NCI-H2196 (cell line): ENCODE results near the gene TPRN.
"Not testable (repeated sequence)": the region's sequence is repeated elsewhere in the genome, so short reads cannot be mapped to it uniquely, and the experiment has no call there.

ENCODE experiments used
- DNase-seq: peaks from one replicate; lab custom pipeline; 2025; ENCODE audit not compliant: unreplicated experiment; lab: John Stamatoyannopoulos, UW

Gene TPRN

GRCh38 chr9:137200311-137201204 is at the start of gene TPRN:
Gene TPRN (minus strand): TSS chr9:137200741. CDS start chr9:137200711, 30 bp downstream.
- DNase-seq, result peak; percentile 99

- no peak for DNase-seq
These were observed 47.3 kb upstream of the TPRN start for GRCh38 chr9:137247916-137248175.

- DNase-seq, result peak; percentile 56
These were observed 46.8 kb upstream of the TPRN start for GRCh38 chr9:137247135-137247915.

- no peak for DNase-seq
These were observed 45.2 kb upstream of the TPRN start for GRCh38 chr9:137245450-137246421.

- DNase-seq, result peak; percentile 23
These were observed 44.2 kb upstream of the TPRN start for GRCh38 chr9:137244486-137245449.

- no peak for DNase-seq
These were observed 43.3 kb upstream of the TPRN start for GRCh38 chr9:137243626-137244485.

GRCh38 chr9:137243266-137243625 is 42.7 kb upstream of the TPRN start:
- not testable (repeated sequence) for DNase-seq

- DNase-seq, result no peak
These were observed 42.0 kb upstream of the TPRN start for GRCh38 chr9:137242269-137243203.

GRCh38 chr9:137241490-137242268 is 41.1 kb upstream of the TPRN start:
- no peak for DNase-seq

- DNase-seq, result peak; percentile 98
These were observed 40.4 kb upstream of the TPRN start, which contains the start of gene TUBB4B for GRCh38 chr9:137240841-137241489. Gene TUBB4B (plus strand): TSS chr9:137241287. CDS start chr9:137241361, 74 bp downstream.

- peak; percentile 61 for DNase-seq
These were observed 39.8 kb upstream of the TPRN start for GRCh38 chr9:137240318-137240840.

GRCh38 chr9:137239541-137240200 is 39.1 kb upstream of the TPRN start:
- not testable (repeated sequence) for DNase-seq

GRCh38 chr9:137237759-137238726 is 37.5 kb upstream of the TPRN start:
- DNase-seq, result peak; percentile 88

GRCh38 chr9:137236936-137237421 is 36.4 kb upstream of the TPRN start:
- DNase-seq, result peak; percentile 87
